Spleen (tissue), 7 donors: ENCODE results near the gene BTBD3.

Source experiments
- CTCF ChIP-seq, 11 experiments: fragments of 200-600 bp in 7 of 11; fragments of 450-650 bp in 4 of 11; sonication (generic) in 4 of 11; IDR thresholded peaks in 8 of 11; conservative IDR thresholded peaks in 3 of 11; 1 replicate in 7 of 11; 2 replicates in 4 of 11; pipeline versions ENCODE4 v1.4.0 to v1.8.0; 2016 to 2021; ENCODE audit warnings: antibody characterized with exemption in 11 of 11, inconsistent platforms in 4 of 11, mild to moderate bottlenecking in 1 of 11
- POLR2A ChIP-seq, 3 donors: fragments of 450-650 bp; IDR thresholded peaks; one replicate each; pipeline ENCODE4 v1.5.1; 2017; ENCODE audit warnings: antibody characterized with exemption in 3 of 3, mild to moderate bottlenecking in 1 of 3
- donor health status: DM: no; HTN: no; CAD: no; lungs with moderate emphysema.
- donor health status: DM: no; HTN: no; CAD: no.
- donor health status: DM: no; HTN: no; CAD: no.

DNA sequence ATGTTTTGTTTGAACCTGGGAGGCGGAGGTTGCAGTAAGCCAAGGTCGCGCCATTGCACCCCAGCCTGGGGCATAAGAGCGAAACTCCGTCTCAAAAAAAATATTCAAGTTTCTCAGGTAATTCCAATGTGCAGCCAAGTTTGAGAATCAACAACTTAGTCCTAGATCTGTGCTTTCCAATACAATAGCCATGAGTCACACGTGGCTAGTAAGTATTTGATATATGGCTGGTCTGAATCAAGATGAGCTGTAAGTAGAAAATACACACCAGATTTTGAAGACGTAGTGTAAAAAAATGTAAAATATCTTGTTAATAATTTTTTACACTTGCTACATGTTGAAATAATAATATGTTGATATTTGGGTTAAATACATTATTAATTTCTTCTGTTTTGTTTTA lies 35.0 kb upstream of the BTBD3 start:
- TF ChIP-seq POLR2A (IDR thresholded peaks at IDR 0.05) (no peak), CTCF (IDR thresholded peaks at IDR 0.05 in 8 of 11, conservative IDR thresholded peaks at IDR 0.05 in 3 of 11) (no peak)
